Peyer's patch (tissue), 4 donors: Measurements from ENCODE around the gene PINK1. TPM values are rescaled to one million over a fixed set of nuclear protein-coding genes. Genes with fewer than 3 reads are reported as not detected.
A peak's percentile ranks its signal among the peaks of the same experiment; 100 is the strongest.

Source experiments
- DNase-seq, 3 donors: peaks; one replicate each; pipeline ENCODE4 v3.0.0-alpha.2; 2017 to 2019
- H3K27ac ChIP-seq, 4 donors: fragments of 200-600 bp; sonication (generic); one replicate each; pipeline ENCODE4 v1.5.1; 2016 to 2019
- H3K27me3 ChIP-seq, 2 donors: fragments of 200-600 bp; sonication (generic); one replicate each; pipeline ENCODE4 v1.5.1; 2019
- H3K36me3 ChIP-seq, 3 donors: fragments of 200-600 bp; sonication (generic); one replicate each; pipeline ENCODE4 v1.5.1; 2016 to 2019
- H3K4me1 ChIP-seq, 4 donors: fragments of 200-600 bp; sonication (generic); one replicate each; pipeline ENCODE4 v1.5.1; 2016 to 2019
- H3K4me3 ChIP-seq, 4 donors: fragments of 200-600 bp; sonication (generic); 1 replicate in 3 of 4; 2 replicates in 1 of 4; pipeline ENCODE4 v1.5.1; 2016 to 2019; ENCODE audit warnings: mild to moderate bottlenecking in 1 of 4
- H3K9me3 ChIP-seq, 4 donors: fragments of 200-600 bp; sonication (generic); one replicate each; pipeline ENCODE4 v1.5.1; 2016 to 2019; ENCODE audit warnings: mild to moderate bottlenecking in 1 of 4
- POLR2A ChIP-seq, 2 donors: fragments of 450-650 bp; IDR thresholded peaks; one replicate each; pipeline ENCODE4 v1.5.1; 2017; ENCODE audit warnings: antibody characterized with exemption in 2 of 2, mild to moderate bottlenecking in 2 of 2, moderate library complexity in 2 of 2
- total RNA-seq, 4 donors: library from RNA; depleted of rRNA; stranded (reverse); fragments of >200 nt; gene quantifications; one replicate each; pipeline ENCODE4 v1.1.0, GENCODE V29; 2016
- TF ChIP-seq, protein P1 (sequence below), 6 experiments: fragments of 450-650 bp in 4 of 6; fragments of 200-600 bp in 2 of 6; sonication (generic) in 1 of 6; IDR thresholded peaks; one replicate each; pipeline ENCODE4 v1.5.1; 2017 to 2019; ENCODE audit warnings: antibody characterized with exemption in 6 of 6, mild to moderate bottlenecking in 3 of 6, moderate library complexity in 1 of 6

The PINK1 gene
- total RNA-seq, 4 donors from 2014 or later, result 71.8 to 96.1 (median 89.4) TPM

DNA sequence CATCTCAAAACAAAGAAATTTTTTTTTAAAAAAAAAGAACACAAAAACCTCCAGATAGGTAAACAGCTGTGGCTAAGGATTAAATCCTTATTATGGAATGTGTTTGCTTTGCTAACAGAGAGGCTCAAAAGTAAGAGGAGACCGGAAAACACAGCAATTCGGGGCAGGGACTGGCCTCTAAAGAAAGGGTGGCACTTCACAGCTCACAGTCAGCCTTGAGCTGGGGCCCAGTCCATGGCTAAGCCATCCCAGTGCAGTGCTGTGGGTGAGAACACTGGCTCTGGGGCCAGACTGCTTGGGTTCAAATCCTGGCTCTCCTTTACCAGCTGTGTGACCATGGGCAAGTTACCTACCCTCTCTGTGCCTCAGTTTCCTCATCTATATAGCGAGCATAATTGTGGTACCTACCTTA is 56.4 kb downstream of the PINK1 start:
- Histone ChIP-seq H3K36me3 (no peaks in the 10 kb centered on the region), H3K27ac (no peak overlapping the region), H3K4me3 (no peak overlapping the region), H3K27me3 (no peaks in the 10 kb centered on the region), H3K9me3 (no peaks in the 10 kb centered on the region), H3K4me1 (no peaks in the 10 kb centered on the region)
- TF ChIP-seq, protein P1, sequence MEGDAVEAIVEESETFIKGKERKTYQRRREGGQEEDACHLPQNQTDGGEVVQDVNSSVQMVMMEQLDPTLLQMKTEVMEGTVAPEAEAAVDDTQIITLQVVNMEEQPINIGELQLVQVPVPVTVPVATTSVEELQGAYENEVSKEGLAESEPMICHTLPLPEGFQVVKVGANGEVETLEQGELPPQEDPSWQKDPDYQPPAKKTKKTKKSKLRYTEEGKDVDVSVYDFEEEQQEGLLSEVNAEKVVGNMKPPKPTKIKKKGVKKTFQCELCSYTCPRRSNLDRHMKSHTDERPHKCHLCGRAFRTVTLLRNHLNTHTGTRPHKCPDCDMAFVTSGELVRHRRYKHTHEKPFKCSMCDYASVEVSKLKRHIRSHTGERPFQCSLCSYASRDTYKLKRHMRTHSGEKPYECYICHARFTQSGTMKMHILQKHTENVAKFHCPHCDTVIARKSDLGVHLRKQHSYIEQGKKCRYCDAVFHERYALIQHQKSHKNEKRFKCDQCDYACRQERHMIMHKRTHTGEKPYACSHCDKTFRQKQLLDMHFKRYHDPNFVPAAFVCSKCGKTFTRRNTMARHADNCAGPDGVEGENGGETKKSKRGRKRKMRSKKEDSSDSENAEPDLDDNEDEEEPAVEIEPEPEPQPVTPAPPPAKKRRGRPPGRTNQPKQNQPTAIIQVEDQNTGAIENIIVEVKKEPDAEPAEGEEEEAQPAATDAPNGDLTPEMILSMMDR (IDR thresholded peaks at IDR 0.05), result no peak
- no peak for TF ChIP-seq POLR2A (IDR thresholded peaks at IDR 0.05)
- DNase-seq, result peak in 1 of 3 donors; percentile 5

DNA sequence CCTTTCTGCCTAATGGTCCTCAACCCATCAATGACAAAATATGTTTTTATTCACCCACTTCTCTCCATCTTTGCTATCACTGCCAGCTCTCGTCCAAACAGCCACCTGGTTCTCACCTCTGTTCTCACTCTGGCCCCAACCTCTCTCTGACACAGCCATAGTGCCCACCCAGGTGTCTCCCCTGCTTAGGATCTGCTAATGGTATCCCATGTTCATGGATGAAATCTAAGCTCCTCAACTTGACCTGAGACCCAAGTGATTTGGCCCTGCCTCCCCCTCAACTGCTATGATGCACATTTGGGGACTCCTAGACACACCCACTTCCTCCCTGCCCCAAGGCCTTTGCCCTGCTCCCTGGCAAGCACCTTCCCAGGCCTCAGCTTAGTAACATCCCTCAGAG is 58.6 kb downstream of the PINK1 start:
- DNase-seq, result peak in 1 of 3 donors; percentile 7
- Histone ChIP-seq H3K9me3 (no peaks in the 10 kb centered on the region), H3K4me3 (no peak overlapping the region), H3K27ac (no peak overlapping the region), H3K36me3 (no peaks in the 10 kb centered on the region), H3K27me3 (no peaks in the 10 kb centered on the region), H3K4me1 (peaks cover 0 to 3% (median under 1%) of the 10 kb centered on the region in 4 donors)
- TF ChIP-seq POLR2A (IDR thresholded peaks at IDR 0.05), result no peak

DNA sequence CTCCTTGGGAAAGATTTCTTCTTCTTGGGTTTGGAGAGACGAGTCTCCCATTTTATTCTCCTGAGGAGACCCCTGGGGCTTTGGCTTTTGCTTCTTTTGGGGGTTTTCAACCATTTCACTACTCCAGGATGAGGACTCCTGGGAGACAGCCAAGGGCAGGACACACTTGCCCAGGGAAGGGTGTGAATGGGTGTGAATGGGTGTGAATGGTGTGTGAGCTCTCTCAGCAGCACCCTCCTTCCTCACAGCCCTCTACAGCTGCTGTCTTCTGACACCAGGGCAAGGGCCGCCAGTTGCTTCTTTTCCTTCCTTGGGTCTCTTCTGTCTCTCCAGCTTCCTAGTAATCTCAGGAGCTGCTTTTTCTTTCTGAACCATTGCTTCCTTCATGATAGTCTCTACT is 60.4 kb downstream of the PINK1 start:
- Histone ChIP-seq H3K4me3 (no peak overlapping the region), H3K36me3 (no peaks in the 10 kb centered on the region), H3K4me1 (peaks cover 0 to 9% (median 1%) of the 10 kb centered on the region in 4 donors), H3K9me3 (no peaks in the 10 kb centered on the region), H3K27me3 (no peaks in the 10 kb centered on the region), H3K27ac (no peak overlapping the region)
- TF ChIP-seq, protein P1 (IDR thresholded peaks at IDR 0.05), result no peak
- TF ChIP-seq POLR2A (IDR thresholded peaks at IDR 0.05), result no peak
- DNase-seq, result peak in 1 of 3 donors; percentile 21

DNA sequence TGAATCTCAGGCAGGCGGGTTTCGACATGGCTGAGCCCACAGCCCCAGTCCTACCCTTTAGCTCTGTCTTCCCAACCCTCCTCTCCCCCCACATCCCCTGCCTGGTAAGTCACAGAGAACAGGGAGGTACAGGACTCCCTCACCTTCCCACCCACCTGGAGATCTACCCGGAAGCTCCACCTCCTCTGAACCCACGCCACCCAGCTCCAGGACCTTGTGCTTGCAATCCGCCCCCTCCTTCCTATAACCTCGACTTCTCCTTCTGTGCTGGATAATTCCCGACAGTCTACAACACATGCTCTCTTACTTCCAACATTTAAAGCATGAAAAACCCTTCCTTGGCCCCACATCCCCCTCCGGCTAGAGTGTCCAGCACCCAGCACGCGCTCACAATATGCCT is 62.3 kb downstream of the PINK1 start:
- TF ChIP-seq, protein P1 (IDR thresholded peaks at IDR 0.05), result no peak
- TF ChIP-seq POLR2A (IDR thresholded peaks at IDR 0.05), result no peak
- no peaks in the 10 kb centered on the region for H3K36me3 ChIP-seq
- peaks cover 0 to 9% (median 1%) of the 10 kb centered on the region in 4 donors for H3K4me1 ChIP-seq
- H3K4me3 ChIP-seq, result no peak overlapping the region
- no peaks in the 10 kb centered on the region for H3K27me3 ChIP-seq
- DNase-seq, result no peak
- no peaks in the 10 kb centered on the region for H3K9me3 ChIP-seq
- no peak overlapping the region for H3K27ac ChIP-seq

DNA sequence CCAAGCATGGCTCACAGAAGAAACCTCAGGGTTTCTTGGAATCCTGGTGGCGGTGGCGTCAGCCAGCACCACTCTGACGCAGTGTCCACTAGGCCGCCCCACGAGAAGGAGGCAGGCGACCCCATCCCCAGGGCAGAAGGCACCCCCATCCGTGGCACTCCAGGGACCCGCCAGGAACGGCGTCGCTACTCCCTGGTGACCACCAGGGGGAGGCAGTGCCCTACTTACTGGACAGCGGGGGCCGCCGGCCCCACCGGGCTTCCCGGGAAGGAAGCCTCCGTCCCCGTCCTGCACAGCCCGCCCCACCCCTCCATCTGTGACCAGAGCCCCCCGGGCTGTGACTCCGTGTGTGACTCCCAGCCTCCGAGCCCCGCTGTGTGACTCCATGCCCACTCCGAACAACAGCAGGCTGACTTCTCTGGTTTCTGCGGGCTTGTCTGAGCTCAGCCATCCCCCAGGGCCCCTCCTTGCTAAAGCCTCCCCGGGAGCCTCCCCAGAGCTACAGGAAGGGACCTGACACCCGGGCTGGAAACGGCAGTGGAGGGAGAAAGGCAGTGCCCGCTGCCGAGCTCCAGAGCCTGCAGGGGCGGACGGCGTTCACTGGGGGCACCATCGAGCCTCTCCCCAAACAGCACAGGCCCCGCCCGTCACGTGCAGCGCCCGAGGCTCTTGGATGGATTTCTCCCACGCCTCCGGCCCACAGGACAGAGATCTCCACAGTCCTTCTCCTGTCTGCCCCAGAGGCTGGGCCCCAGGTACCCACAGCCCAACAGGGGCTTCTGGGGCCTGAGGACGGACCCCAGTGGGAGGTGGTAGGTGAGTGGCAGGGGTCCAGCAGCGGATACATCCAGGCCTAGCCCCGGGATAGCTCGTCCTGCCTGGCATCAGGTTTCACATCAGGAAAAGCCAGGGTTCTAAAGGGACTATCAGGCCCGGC is 63.4 kb downstream of the PINK1 start:
- TF ChIP-seq, protein P1 (IDR thresholded peaks at IDR 0.05), result peak; percentile 65 to 88 (median 86)
- TF ChIP-seq POLR2A (IDR thresholded peaks at IDR 0.05), result peak in 1 of 2 donors; percentile 8
- H3K27me3 ChIP-seq, result no peaks in the 10 kb centered on the region

DNA sequence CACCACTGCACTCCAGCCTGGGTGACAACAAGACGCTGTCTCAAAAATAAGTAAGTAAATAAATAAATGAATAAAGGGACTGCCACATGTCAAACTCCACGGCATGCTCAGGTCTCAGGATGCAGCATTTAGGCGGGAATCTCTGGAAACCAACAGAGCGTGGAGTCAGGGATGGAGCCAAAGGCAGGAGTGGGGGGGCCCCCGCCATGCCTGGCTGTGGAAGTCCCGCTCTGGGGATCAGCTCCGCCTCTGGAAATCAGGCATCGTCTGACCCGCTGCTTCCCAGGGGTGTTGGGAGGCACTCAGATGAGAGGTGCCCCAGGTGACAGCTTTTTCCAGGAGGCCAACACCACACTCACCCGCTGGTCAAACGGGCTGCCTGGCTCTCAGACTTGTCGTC is 64.3 kb downstream of the PINK1 start:
- Histone ChIP-seq H3K27me3 (no peaks in the 10 kb centered on the region), H3K36me3 (no peaks in the 10 kb centered on the region), H3K4me1 (peaks cover 0 to 9% (median 1%) of the 10 kb centered on the region in 4 donors), H3K4me3 (no peak overlapping the region), H3K9me3 (no peaks in the 10 kb centered on the region), H3K27ac (no peak overlapping the region)
- no peak for DNase-seq
- TF ChIP-seq POLR2A (IDR thresholded peaks at IDR 0.05), result no peak
- TF ChIP-seq, protein P1 (IDR thresholded peaks at IDR 0.05), result no peak

More for the DNA sequence above, 63.4 kb downstream of the PINK1 start:
- Histone ChIP-seq H3K4me3 (peak overlapping the region; percentile 53 to 86 (median 68)), H3K36me3 (no peaks in the 10 kb centered on the region), H3K4me1 (peaks cover 0 to 9% (median 1%) of the 10 kb centered on the region in 4 donors), H3K27ac (peak overlapping the region; percentile 40 to 78 (median 75)), H3K9me3 (no peaks in the 10 kb centered on the region)
- peak; percentile 68 to 90 (median 89) for DNase-seq
